Panc1 (cell line): Measurements from ENCODE around the gene SCAMP1.
"Not testable (repeated sequence)": the region's sequence is repeated elsewhere in the genome, so short reads cannot be mapped to it uniquely, and the experiment has no call there.

ENCODE experiments used
- POLR2AphosphoS5 ChIP-seq: IDR thresholded peaks from 2 replicates; pipeline ENCODE4 v1.6.1; 2012; ENCODE audit warnings: mild to moderate bottlenecking, low read depth, low read length, moderate library complexity
- SIN3A ChIP-seq: IDR thresholded peaks from 2 replicates; pipeline ENCODE4 v1.6.1; 2012; ENCODE audit warnings: low read depth, mild to moderate bottlenecking, low read length, moderate library complexity, borderline replicate concordance; ENCODE audit not compliant: insufficient read depth
- TF ChIP-seq, protein P1 (sequence below): fragments of 450-650 bp; IDR thresholded peaks from 2 replicates; pipeline ENCODE4 v1.5.1; 2017; ENCODE audit warnings: mild to moderate bottlenecking
- TF ChIP-seq, protein P2 (sequence below), 2 experiments: IDR thresholded peaks; 2 replicates each; pipeline ENCODE4 v1.6.1; 2011 to 2012; ENCODE audit warnings: low read depth in 2 of 2, control low read depth in 1 of 2, low read length in 1 of 2, mild to moderate bottlenecking in 1 of 2, moderate library complexity in 1 of 2; ENCODE audit not compliant: insufficient read depth in 1 of 2

GRCh38 chr5:78391357-78391756 is 30.9 kb downstream of the SCAMP1 start:
- TF ChIP-seq, protein P1, sequence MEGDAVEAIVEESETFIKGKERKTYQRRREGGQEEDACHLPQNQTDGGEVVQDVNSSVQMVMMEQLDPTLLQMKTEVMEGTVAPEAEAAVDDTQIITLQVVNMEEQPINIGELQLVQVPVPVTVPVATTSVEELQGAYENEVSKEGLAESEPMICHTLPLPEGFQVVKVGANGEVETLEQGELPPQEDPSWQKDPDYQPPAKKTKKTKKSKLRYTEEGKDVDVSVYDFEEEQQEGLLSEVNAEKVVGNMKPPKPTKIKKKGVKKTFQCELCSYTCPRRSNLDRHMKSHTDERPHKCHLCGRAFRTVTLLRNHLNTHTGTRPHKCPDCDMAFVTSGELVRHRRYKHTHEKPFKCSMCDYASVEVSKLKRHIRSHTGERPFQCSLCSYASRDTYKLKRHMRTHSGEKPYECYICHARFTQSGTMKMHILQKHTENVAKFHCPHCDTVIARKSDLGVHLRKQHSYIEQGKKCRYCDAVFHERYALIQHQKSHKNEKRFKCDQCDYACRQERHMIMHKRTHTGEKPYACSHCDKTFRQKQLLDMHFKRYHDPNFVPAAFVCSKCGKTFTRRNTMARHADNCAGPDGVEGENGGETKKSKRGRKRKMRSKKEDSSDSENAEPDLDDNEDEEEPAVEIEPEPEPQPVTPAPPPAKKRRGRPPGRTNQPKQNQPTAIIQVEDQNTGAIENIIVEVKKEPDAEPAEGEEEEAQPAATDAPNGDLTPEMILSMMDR, result not testable (repeated sequence)
- not testable (repeated sequence) for TF ChIP-seq POLR2AphosphoS5, SIN3A
- TF ChIP-seq, protein P2, sequence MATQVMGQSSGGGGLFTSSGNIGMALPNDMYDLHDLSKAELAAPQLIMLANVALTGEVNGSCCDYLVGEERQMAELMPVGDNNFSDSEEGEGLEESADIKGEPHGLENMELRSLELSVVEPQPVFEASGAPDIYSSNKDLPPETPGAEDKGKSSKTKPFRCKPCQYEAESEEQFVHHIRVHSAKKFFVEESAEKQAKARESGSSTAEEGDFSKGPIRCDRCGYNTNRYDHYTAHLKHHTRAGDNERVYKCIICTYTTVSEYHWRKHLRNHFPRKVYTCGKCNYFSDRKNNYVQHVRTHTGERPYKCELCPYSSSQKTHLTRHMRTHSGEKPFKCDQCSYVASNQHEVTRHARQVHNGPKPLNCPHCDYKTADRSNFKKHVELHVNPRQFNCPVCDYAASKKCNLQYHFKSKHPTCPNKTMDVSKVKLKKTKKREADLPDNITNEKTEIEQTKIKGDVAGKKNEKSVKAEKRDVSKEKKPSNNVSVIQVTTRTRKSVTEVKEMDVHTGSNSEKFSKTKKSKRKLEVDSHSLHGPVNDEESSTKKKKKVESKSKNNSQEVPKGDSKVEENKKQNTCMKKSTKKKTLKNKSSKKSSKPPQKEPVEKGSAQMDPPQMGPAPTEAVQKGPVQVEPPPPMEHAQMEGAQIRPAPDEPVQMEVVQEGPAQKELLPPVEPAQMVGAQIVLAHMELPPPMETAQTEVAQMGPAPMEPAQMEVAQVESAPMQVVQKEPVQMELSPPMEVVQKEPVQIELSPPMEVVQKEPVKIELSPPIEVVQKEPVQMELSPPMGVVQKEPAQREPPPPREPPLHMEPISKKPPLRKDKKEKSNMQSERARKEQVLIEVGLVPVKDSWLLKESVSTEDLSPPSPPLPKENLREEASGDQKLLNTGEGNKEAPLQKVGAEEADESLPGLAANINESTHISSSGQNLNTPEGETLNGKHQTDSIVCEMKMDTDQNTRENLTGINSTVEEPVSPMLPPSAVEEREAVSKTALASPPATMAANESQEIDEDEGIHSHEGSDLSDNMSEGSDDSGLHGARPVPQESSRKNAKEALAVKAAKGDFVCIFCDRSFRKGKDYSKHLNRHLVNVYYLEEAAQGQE (IDR thresholded peaks at IDR 0.05; ENCODE audit: insufficient read depth in 1 of 2, low read depth in 2 of 2, low read length in 1 of 2), result not testable (repeated sequence)
